VCaP (cell line): Measurements from ENCODE around the gene CDPF1.

ENCODE experiments used
- H3K27ac ChIP-seq: fragments of 450-650 bp; 2 replicates; pipeline ENCODE4 v1.5.1; 2017
- TF ChIP-seq, protein P1 (sequence below): fragments of 450-650 bp; conservative IDR thresholded peaks from 2 replicates; pipeline ENCODE4 v1.5.1; 2017; ENCODE audit warnings: mild to moderate bottlenecking, moderate library complexity

The CDPF1 gene

DNA sequence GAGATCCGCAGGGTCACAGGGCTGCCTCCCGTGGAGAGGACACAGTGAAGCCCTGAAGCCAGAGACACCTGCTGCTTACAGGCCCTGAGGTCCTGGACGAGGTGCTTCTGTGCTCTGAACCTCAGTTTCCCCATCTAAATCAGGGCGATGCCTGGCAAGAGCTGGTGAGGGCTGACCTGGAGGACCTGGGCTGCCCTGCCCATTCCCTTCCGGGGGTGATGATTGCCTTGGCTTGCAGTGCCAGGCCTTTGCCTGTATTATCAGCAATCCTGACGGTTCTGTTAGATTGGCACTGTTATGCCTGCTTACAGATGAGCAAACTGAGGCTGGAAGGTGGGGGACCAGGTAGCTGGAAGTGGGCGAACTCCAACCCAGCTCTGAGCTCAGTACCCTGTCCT, 38.8 kb upstream of the CDPF1 start:
- TF ChIP-seq, protein P1, sequence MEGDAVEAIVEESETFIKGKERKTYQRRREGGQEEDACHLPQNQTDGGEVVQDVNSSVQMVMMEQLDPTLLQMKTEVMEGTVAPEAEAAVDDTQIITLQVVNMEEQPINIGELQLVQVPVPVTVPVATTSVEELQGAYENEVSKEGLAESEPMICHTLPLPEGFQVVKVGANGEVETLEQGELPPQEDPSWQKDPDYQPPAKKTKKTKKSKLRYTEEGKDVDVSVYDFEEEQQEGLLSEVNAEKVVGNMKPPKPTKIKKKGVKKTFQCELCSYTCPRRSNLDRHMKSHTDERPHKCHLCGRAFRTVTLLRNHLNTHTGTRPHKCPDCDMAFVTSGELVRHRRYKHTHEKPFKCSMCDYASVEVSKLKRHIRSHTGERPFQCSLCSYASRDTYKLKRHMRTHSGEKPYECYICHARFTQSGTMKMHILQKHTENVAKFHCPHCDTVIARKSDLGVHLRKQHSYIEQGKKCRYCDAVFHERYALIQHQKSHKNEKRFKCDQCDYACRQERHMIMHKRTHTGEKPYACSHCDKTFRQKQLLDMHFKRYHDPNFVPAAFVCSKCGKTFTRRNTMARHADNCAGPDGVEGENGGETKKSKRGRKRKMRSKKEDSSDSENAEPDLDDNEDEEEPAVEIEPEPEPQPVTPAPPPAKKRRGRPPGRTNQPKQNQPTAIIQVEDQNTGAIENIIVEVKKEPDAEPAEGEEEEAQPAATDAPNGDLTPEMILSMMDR = no peak
- H3K27ac ChIP-seq = no peak overlapping the region

GRCh38 chr22:46287873-46288751, 38.0 kb upstream of the CDPF1 start:
- TF ChIP-seq, protein P1 = no peak
- no peak overlapping the region for H3K27ac ChIP-seq

- H3K27ac ChIP-seq = no peak overlapping the region
- TF ChIP-seq, protein P1 = no peak
These were observed 37.1 kb upstream of the CDPF1 start for GRCh38 chr22:46286941-46287872.

DNA sequence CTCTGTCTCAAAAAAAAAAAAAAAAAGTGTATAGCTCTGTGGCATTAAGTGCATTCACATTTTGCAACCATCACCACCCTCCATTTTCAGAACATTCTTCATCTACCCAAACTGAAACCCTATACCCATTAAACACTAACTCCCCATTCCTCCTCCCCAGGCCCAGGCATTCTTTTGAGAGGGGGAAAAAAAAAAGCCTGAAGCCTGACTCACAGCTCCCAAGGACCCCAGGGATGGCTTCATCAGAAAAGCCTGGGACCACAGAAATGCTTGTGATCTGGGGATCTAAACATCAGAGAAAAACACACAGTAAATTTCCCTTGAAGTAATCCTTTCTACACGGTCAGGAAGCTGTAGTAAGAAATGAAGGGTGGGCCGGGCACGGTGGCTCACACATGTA, 35.9 kb upstream of the CDPF1 start:
- TF ChIP-seq, protein P1 = no peak

DNA sequence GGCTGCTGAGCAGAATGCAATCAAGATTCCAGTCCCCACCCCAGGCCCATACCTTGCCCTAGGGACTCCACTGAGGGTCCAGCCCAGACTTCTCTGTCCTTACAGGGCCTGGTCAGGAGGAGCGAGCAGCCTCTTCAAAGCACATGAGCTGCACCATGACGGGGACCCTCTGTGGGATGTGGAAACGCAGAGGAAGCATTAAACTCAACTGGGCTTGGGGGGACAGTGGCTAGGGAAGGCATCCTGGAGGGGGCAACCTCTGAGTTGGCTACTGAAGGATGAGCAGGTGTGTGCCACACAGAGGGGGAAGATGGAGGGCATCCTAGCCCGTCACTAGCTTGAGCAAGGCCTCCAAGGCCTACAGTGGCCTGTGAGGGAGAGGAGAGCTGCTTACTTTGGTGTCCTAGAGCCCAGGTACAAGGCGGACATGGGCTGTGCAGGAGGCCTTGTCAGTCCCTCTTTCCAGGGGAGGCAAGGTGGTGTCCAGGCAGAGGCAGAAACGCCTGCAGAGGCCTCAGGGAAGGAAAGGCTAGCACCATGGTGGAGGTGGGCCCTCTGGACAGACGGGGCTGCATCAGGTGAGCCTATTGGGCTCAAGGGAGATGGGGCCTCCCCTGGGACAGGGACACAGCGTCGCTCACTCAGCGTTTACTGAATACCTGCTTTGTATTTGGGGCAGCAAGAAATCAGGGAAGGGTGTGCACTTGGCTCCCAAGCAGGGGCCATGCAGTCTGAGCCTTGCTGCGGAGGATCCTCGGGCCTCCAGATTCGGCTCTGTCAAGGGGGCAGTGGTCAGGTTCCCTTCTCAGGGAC, 32.0 kb upstream of the CDPF1 start:
- H3K27ac ChIP-seq = no peak overlapping the region

More for the DNA sequence above, 35.9 kb upstream of the CDPF1 start:
- no peak overlapping the region for H3K27ac ChIP-seq

DNA sequence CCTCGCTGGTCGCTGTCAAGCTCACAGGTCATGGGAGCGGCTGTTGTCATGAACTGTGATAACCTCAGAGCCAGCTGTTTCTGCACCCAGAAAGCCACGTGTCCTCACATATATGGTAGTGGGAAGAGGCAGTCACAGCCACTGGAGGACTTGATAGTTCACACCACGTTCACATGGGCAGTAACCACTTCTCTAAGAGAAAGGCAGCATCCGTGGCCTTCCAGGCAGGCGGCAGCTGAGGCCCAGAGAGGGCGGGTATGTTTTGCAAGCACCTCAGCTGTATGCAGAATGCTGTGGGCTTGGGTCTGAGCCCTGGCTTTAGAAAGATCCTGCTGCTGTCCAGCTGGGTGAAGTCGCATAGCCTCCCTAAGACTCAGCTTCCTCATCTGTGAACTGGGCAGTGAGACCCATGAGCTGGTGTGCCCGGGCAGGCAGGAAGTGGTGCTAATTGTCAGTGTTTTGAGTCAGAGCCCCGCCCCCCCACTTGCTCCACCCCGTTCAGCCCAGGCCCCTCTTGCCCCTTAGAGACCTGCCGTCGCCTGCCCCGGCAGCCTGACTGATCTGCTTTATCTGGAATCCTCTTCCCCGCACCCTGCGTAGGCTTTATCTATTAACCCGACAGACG, 31.0 kb upstream of the CDPF1 start:
- TF ChIP-seq, protein P1 = no peak
- H3K27ac ChIP-seq = no peak overlapping the region

More for the DNA sequence above, 32.0 kb upstream of the CDPF1 start:
- TF ChIP-seq, protein P1 = no peak
